ENCODE results near the gene PRKCA.

Gene PRKCA

GRCh38 chr17:66687570-66688284, 385.3 kb downstream of the PRKCA start:
- no peak for ATAC-seq

DNA sequence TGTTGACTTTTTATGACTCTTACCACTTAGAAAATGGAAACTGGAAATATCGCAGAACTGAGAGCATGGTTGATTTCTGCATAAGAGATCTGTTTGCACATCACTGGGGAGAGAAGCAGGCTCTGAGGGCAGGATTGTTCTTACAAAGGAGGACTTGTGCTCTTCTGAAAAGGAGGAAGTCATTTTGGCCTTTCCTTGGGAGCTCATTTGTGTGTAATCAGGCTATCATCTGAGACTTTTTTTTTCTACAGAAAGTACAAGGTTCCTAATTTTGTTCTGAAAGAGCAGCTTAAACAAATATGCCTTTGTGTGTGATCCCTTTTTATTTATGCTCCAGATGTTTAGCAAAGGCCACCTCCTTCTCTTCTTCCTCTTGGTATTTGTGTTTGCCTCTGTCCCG, 386.8 kb downstream of the PRKCA start:
- TF ChIP-seq TOX (CRISPR knock-in tag; IDR thresholded peaks at IDR 0.05; ENCODE audit: borderline replicate concordance) (no peak), PPARA (CRISPR knock-in tag; IDR thresholded peaks at IDR 0.05; ENCODE audit: borderline replicate concordance) (no peak), RARB (CRISPR knock-in tag; IDR thresholded peaks at IDR 0.05) (no peak), ESRRG (CRISPR knock-in tag; IDR thresholded peaks at IDR 0.05) (no peak), ISL1 (CRISPR knock-in tag; IDR thresholded peaks at IDR 0.05) (no peak), CSRNP3 (CRISPR knock-in tag; IDR thresholded peaks at IDR 0.05) (no peak), GLIS3 (CRISPR knock-in tag; IDR thresholded peaks at IDR 0.05) (no peak), ZFP30 (CRISPR knock-in tag; IDR thresholded peaks at IDR 0.05) (no peak), ZC3H10 (CRISPR knock-in tag; IDR thresholded peaks at IDR 0.05) (no peak), CSDC2 (CRISPR knock-in tag; IDR thresholded peaks at IDR 0.05) (no peak), SNAI2 (CRISPR knock-in tag; IDR thresholded peaks at IDR 0.05) (no peak), TCF4 (CRISPR knock-in tag; IDR thresholded peaks at IDR 0.05; ENCODE audit: borderline replicate concordance) (no peak), CREB5 (CRISPR knock-in tag; IDR thresholded peaks at IDR 0.05; ENCODE audit: low read depth) (no peak), ZNF8 (CRISPR knock-in tag; IDR thresholded peaks at IDR 0.05) (no peak)
- TF ChIP-seq, protein P1, sequence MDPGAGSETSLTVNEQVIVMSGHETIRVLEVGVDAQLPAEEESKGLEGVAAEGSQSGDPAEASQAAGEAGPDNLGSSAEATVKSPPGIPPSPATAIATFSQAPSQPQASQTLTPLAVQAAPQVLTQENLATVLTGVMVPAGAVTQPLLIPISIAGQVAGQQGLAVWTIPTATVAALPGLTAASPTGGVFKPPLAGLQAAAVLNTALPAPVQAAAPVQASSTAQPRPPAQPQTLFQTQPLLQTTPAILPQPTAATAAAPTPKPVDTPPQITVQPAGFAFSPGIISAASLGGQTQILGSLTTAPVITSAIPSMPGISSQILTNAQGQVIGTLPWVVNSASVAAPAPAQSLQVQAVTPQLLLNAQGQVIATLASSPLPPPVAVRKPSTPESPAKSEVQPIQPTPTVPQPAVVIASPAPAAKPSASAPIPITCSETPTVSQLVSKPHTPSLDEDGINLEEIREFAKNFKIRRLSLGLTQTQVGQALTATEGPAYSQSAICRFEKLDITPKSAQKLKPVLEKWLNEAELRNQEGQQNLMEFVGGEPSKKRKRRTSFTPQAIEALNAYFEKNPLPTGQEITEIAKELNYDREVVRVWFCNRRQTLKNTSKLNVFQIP (CRISPR knock-in tag; IDR thresholded peaks at IDR 0.05; ENCODE audit: borderline replicate concordance, low read depth), result no peak
- no peak for ATAC-seq

More at GRCh38 chr17:66687570-66688284, 385.3 kb downstream of the PRKCA start:
- TF ChIP-seq SNAI2 (CRISPR knock-in tag; IDR thresholded peaks at IDR 0.05) (no peak), ZFP3 (CRISPR knock-in tag; IDR thresholded peaks at IDR 0.05) (no peak), ZC3H10 (CRISPR knock-in tag; IDR thresholded peaks at IDR 0.05) (no peak), PPARA (CRISPR knock-in tag; IDR thresholded peaks at IDR 0.05; ENCODE audit: borderline replicate concordance) (no peak), ARNTL (CRISPR knock-in tag; IDR thresholded peaks at IDR 0.05; ENCODE audit: borderline replicate concordance, low read depth) (no peak), ISL1 (CRISPR knock-in tag; IDR thresholded peaks at IDR 0.05) (no peak), CREB5 (CRISPR knock-in tag; IDR thresholded peaks at IDR 0.05; ENCODE audit: low read depth) (no peak), ESRRG (CRISPR knock-in tag; IDR thresholded peaks at IDR 0.05) (no peak), ZFP30 (CRISPR knock-in tag; IDR thresholded peaks at IDR 0.05) (no peak)
- TF ChIP-seq, protein P1 (CRISPR knock-in tag; IDR thresholded peaks at IDR 0.05; ENCODE audit: borderline replicate concordance, low read depth), result no peak

GRCh38 chr17:66690166-66690565, 387.8 kb downstream of the PRKCA start:
- no peak for ATAC-seq
- no peak for TF ChIP-seq ISL1 (CRISPR knock-in tag; IDR thresholded peaks at IDR 0.05)
- TF ChIP-seq GLIS3 (CRISPR knock-in tag; IDR thresholded peaks at IDR 0.05), result no peak
- TF ChIP-seq PPARA (CRISPR knock-in tag; IDR thresholded peaks at IDR 0.05; ENCODE audit: borderline replicate concordance), result no peak
- TF ChIP-seq ARNTL (CRISPR knock-in tag; IDR thresholded peaks at IDR 0.05; ENCODE audit: borderline replicate concordance, low read depth), result no peak
- no peak for TF ChIP-seq ZNF565 (CRISPR knock-in tag; conservative IDR thresholded peaks at IDR 0.05; ENCODE audit: low read depth)
- TF ChIP-seq OSR1 (CRISPR knock-in tag; IDR thresholded peaks at IDR 0.05), result no peak
- no peak for TF ChIP-seq SNAI2 (CRISPR knock-in tag; IDR thresholded peaks at IDR 0.05)
- TF ChIP-seq ZC3H10 (CRISPR knock-in tag; IDR thresholded peaks at IDR 0.05), result no peak
- TF ChIP-seq TCF4 (CRISPR knock-in tag; IDR thresholded peaks at IDR 0.05; ENCODE audit: borderline replicate concordance), result no peak
- TF ChIP-seq, protein P2, sequence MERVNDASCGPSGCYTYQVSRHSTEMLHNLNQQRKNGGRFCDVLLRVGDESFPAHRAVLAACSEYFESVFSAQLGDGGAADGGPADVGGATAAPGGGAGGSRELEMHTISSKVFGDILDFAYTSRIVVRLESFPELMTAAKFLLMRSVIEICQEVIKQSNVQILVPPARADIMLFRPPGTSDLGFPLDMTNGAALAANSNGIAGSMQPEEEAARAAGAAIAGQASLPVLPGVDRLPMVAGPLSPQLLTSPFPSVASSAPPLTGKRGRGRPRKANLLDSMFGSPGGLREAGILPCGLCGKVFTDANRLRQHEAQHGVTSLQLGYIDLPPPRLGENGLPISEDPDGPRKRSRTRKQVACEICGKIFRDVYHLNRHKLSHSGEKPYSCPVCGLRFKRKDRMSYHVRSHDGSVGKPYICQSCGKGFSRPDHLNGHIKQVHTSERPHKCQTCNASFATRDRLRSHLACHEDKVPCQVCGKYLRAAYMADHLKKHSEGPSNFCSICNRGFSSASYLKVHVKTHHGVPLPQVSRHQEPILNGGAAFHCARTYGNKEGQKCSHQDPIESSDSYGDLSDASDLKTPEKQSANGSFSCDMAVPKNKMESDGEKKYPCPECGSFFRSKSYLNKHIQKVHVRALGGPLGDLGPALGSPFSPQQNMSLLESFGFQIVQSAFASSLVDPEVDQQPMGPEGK (CRISPR knock-in tag; IDR thresholded peaks at IDR 0.05; ENCODE audit: borderline replicate concordance), result no peak
- TF ChIP-seq BACH2 (CRISPR knock-in tag; IDR thresholded peaks at IDR 0.05; ENCODE audit: borderline replicate concordance), result no peak
- TF ChIP-seq ESRRG (CRISPR knock-in tag; IDR thresholded peaks at IDR 0.05), result no peak
- no peak for TF ChIP-seq TOX (CRISPR knock-in tag; IDR thresholded peaks at IDR 0.05; ENCODE audit: borderline replicate concordance)
- no peak for TF ChIP-seq RARB (CRISPR knock-in tag; IDR thresholded peaks at IDR 0.05)
- TF ChIP-seq, protein P1 (CRISPR knock-in tag; IDR thresholded peaks at IDR 0.05; ENCODE audit: borderline replicate concordance, low read depth), result no peak
- no peak for TF ChIP-seq ZFP3 (CRISPR knock-in tag; IDR thresholded peaks at IDR 0.05)
- no peak for TF ChIP-seq ZFP30 (CRISPR knock-in tag; IDR thresholded peaks at IDR 0.05)
